ENCODE results near the gene SOHLH2. TPM values are rescaled to one million over a fixed set of nuclear protein-coding genes. Genes with fewer than 3 reads are reported as not detected.

SOHLH2 gene
- polyA plus RNA-seq, 10 donors = 1.1 to 5.8 (median 2.7) TPM

GRCh38 chr13:36131931-36132297 lies 82.4 kb downstream of the SOHLH2 start:
- DNase-seq = peak; percentile 74 to 94 (median 87)

DNA sequence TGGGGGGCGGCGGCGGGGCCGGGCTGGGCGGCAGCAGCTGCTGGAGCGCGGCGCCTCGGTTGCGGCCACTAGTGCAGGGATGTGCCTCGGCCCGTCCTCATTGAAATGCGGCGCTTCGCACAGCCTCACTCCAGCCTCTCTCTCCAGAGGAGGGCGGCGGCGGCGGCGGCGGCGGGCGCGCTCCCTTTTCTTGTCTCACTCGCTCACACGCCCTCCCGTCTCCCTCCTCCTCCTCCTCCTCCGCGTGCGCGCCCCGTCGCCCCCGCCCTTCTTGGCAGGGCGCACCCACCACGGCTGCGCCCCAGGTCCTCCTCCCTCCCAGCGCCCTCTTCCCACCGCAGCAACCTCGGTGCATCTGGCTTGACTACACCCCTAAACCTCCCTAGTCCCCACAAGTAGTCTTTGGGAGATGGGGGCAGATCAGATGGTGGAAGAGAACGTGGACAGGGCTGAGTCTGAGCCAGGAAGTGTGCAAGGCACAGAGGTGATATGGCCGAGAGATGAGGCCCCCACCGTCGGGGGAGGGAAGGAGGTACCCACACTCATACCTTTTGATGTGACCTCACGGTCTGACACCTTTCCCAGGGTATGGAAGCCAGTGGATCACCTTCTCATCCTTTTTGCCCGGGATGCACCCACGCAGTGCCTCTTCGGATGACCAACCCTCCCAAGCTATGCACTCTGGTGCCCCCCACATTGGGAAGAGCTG lies 83.0 kb downstream of the SOHLH2 start, which contains the start of gene DCLK1:
TSS of gene DCLK1 (minus strand) at position 161 of the 709 bp plus-strand sequence.
- DNase-seq = peak; percentile 71 to 96 (median 89)

DNA sequence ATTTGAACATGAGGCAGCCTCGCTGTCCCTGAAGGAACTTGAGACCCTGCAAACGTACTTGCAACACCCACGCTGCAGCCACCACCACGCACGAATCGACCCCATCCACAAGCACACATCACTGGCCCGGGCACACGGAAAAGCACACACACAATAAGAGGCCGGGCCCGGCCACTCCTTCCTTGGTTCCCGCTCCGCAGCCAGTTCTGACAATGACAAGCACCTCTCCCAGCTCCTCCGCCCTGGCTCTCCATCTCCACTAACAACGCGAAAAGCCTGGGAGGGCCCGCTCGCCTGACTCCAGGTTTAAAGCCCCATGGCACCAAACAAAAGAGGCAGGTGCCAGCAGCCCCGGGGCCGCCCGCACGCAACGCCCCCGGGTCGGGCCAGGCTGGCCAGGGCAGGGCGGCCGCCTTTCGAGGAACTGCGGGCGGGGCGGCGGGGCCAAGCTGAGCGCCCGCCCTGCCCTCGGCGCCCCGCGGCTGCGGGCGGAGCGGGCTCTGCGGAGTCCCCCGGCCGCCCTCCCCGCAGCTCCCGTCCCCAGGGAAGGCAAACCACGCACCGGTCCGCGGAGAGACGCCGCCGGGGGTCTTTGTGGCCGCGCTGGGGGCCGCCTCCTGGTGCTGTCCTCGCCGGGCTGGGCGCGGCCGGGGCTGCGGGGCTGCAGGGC lies 83.7 kb downstream of the SOHLH2 start:
- peak in 1 of 3 donors; percentile 73 for DNase-seq

DNA sequence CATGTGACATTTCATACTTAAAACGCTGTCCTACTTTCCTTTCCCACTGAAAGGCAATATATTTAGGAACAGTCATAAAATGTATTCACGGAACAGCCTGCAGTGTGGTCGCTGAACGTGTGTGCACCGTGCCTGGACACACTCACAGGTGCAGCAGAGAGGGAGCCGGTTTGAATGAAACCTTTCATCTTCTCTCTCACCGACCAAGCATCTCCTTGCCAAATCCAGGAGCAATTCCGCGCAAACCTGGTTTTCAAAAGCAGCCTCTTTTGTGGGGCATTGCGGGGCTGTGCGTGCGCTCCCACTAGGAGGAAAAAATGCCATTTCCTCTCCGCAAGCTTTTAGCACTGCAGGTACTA lies 84.2 kb downstream of the SOHLH2 start:
- no peak for DNase-seq

GRCh38 chr13:36129539-36129938 lies 84.8 kb downstream of the SOHLH2 start:
- no peak for DNase-seq

DNA sequence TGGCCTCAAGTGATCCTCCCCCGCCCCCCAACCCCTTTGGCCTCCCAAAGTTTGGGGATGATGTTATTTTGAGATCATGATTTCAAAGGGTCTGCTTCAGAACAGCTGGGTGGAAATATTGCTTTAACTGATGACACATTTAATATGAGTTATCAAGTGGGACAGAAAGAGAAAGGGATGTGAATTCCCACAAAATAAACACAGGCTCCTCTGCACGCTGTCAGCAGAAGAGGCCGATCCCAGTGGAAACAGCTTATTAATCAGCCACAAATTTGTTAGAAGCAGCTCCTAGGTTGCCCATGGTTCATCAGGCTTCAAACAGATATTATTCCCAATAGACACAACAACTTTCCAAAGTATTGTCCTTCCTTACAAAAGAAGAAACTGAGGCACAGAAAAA lies 87.9 kb downstream of the SOHLH2 start:
- DNase-seq = no peak

GRCh38 chr13:36125841-36126240 lies 88.5 kb downstream of the SOHLH2 start:
- DNase-seq = no peak

DNA sequence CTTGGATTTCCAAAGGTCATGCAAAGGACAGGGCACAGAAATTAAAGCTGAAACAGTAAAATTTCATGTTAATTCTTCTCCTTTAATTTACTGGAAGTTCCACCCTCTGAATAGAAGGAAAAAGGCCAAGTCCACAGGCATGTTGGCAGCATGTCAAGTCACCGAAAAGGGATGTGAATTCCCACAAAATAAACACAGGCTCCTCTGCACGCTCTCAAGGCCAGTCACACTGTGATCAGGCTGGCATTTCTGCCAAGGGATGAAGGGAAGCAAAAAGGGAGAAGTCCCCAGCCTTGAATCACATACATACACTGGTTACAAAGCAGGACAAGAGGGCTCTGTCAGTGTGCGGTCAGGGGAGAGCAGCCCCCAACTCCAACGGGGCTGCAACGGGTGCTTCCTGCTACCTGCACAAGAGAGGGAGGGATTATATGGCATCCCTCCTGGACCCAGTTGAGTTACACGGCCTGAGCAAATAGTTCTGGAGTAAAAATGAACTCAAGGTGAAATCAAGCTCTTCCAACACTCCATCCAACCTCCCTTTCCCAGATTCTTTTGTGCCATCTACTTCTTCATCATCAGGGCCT lies 90.0 kb downstream of the SOHLH2 start:
- DNase-seq = peak in 2 of 3 donors; percentile 26 to 42

Other genes with a start within 250 kb of the SOHLH2 start
- gene DCLK1, start 83.2 kb downstream of the SOHLH2 start, polyA plus RNA-seq (ENCODE audit: insufficient read length in 10 of 10) = 100 to 1,000 TPM in 2 of 10 donors, 10 to 100 TPM in 8; 64.3 to 130 (median 82.4) TPM
- gene CCDC169, start 83.3 kb upstream of the SOHLH2 start, polyA plus RNA-seq (ENCODE audit: insufficient read length in 10 of 10) = 1 to 10 TPM; 2.1 to 4.5 (median 3.2) TPM
- 10 to 100 TPM; 58.7 to 97.6 (median 73.5) TPM for gene SPART, start 131.8 kb upstream of the SOHLH2 start, polyA plus RNA-seq (ENCODE audit: insufficient read length in 10 of 10)
- 1 to 10 TPM in 3 of 10 donors, under 1 TPM in 7; 0.46 to 1.6 (median 0.69) TPM for gene CCNA1, start 217.9 kb upstream of the SOHLH2 start, polyA plus RNA-seq (ENCODE audit: insufficient read length in 10 of 10)